HS-5 (cell line): ENCODE data around the gene GPR65.

Source experiments
- DNase-seq: peaks from one replicate; pipeline ENCODE4 v3.0.0-alpha.2; 2012; ENCODE audit warnings: low read depth

Gene GPR65

GRCh38 chr14:88040146-88040545 lies 35.2 kb downstream of the GPR65 start:
- DNase-seq = no peak

GRCh38 chr14:88043529-88044443 lies 38.9 kb downstream of the GPR65 start:
- DNase-seq = no peak

- no peak for DNase-seq
These were observed 39.5 kb downstream of the GPR65 start for GRCh38 chr14:88044444-88044758.

- DNase-seq = no peak
These were observed 40.0 kb downstream of the GPR65 start for GRCh38 chr14:88044776-88045446.

GRCh38 chr14:88045705-88046104 lies 40.8 kb downstream of the GPR65 start:
- DNase-seq = no peak

GRCh38 chr14:88048351-88048750 lies 43.4 kb downstream of the GPR65 start:
- no peak for DNase-seq

GRCh38 chr14:88049266-88049665 lies 44.3 kb downstream of the GPR65 start:
- DNase-seq = no peak

DNA sequence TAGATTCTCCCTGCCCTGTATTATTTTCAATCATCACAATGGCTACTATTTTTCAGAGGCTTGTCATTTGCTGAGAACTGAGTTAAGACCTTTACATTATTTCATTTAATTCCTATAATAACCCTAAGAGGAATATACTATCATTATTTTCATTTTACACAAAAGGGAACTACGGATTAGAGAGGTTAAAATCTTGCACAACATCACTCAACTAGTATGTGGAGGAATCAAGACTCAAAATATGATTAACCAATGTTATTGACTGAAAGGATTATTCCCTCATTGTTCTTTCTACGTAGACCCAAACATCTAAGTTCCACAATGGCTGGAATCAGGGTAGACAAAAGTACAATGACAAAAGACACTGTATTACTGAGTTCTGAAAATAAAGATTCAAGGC lies 45.0 kb downstream of the GPR65 start:
- no peak for DNase-seq

DNA sequence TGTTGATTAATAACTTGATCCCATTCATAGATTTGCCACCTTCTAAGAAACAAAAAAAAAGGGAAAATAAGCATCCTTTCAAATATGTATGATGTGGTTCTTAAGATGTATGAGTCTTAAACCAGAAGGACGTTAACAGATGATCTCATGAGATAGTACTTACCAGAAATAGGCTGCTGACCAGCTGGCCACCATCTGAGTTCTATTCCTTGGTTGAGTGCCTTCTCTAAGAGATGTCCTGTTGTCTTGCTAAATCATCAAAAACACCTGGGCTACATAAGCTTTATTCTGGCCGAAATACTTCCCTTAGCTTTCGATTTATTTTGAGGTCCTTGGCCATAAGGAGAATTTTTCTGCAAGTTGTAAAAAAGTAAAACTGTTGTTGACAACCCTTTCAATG lies 55.6 kb downstream of the GPR65 start:
- DNase-seq = no peak

- no peak for DNase-seq
These were observed 58.9 kb downstream of the GPR65 start for GRCh38 chr14:88063811-88064210.
